Endodermal cell (in vitro differentiated cells): ENCODE measurements around the gene ZC3H18. TPM values are rescaled to one million over a fixed set of nuclear protein-coding genes. Genes with fewer than 3 reads are reported as not detected.

Source experiments
- DNase-seq: peaks from one replicate; pipeline ENCODE4 v3.0.0-alpha.2; 2017
- H3K27ac ChIP-seq: 2 replicates; pipeline ENCODE4 v1.5.1; 2013; ENCODE audit warnings: mild to moderate bottlenecking, low read depth, low read length, moderate library complexity
- H3K27me3 ChIP-seq: 2 replicates; pipeline ENCODE4 v1.6.1; 2013; ENCODE audit warnings: mild to moderate bottlenecking, low read length, moderate library complexity; ENCODE audit not compliant: insufficient read depth, control insufficient read depth, poor library complexity, severe bottlenecking
- H3K36me3 ChIP-seq: 2 replicates; pipeline ENCODE4 v1.7.0; 2013; ENCODE audit warnings: mild to moderate bottlenecking, low read length, moderate library complexity; ENCODE audit not compliant: control insufficient read depth, insufficient read depth
- H3K4me1 ChIP-seq: one replicate; pipeline ENCODE4 v1.7.0; 2013; ENCODE audit warnings: low read length; ENCODE audit not compliant: control insufficient read depth, insufficient read depth
- H3K4me3 ChIP-seq: 2 replicates; pipeline ENCODE4 v1.5.1; 2013; ENCODE audit warnings: mild to moderate bottlenecking, low read length, moderate library complexity
- H3K9ac ChIP-seq: 2 replicates; pipeline ENCODE4 v1.6.1; 2013; ENCODE audit warnings: mild to moderate bottlenecking, low read length, moderate library complexity; ENCODE audit not compliant: poor library complexity, severe bottlenecking; ENCODE audit errors: extremely low read depth
- H3K9me3 ChIP-seq: 2 replicates; pipeline ENCODE4 v1.6.1; 2013; ENCODE audit warnings: mild to moderate bottlenecking, low read length, moderate library complexity; ENCODE audit not compliant: control insufficient read depth
- H3K27ac Mint-ChIP-seq: 2 replicates; pipeline ENCODE4 v1.8.0; 2020; ENCODE audit warnings: mixed read lengths
- H3K27me3 Mint-ChIP-seq: 2 replicates; pipeline ENCODE4 v1.8.0; 2021; ENCODE audit warnings: mild to moderate bottlenecking, mixed read lengths; ENCODE audit not compliant: insufficient read depth
- H3K36me3 Mint-ChIP-seq: 2 replicates; pipeline ENCODE4 v1.8.0; 2020; ENCODE audit warnings: low read depth, mixed read lengths
- H3K4me1 Mint-ChIP-seq: 2 replicates; pipeline ENCODE4 v1.8.0; 2020; ENCODE audit warnings: mixed read lengths
- H3K4me3 Mint-ChIP-seq: 2 replicates; pipeline ENCODE4 v1.8.0; 2020; ENCODE audit warnings: mild to moderate bottlenecking, moderate library complexity, mixed read lengths
- H3K9me3 Mint-ChIP-seq: 2 replicates; pipeline ENCODE4 v1.8.0; 2020; ENCODE audit warnings: mild to moderate bottlenecking, mixed read lengths
- WGBS, 2 experiments: methylation state at CpG; one replicate each; pipeline versions ENCODE4 v1.1.5 to v1.1.7; 2013; ENCODE audit warnings: missing lambda C conversion rate in 2 of 2, mixed read lengths in 1 of 2; ENCODE audit not compliant: insufficient coverage in 1 of 2, insufficient read length in 1 of 2; 5-methylcytosine and 5-hydroxymethylcytosine counted together
- total RNA-seq, 2 donors: library from RNA; stranded (reverse); fragmentation: NEBNext Ultra II Directional in 1 of 2; extraction: Animal tissue kit (Norgen Biotek cat#: 25700) in 1 of 2; gene quantifications; 2 replicates in 1 of 2; 3 replicates in 1 of 2; pipeline ENCODE4 v1.2.1, GENCODE V29; 2021
- TF ChIP-seq, protein P1 (sequence below): fragments of 200-600 bp; sonication (generic); conservative IDR thresholded peaks from 2 replicates; pipeline ENCODE4 v1.5.0; 2021; ENCODE audit warnings: antibody characterized with exemption, mild to moderate bottlenecking

Gene ZC3H18
- total RNA-seq, 2 donors from 2014 or later: 75.4 to 76.6 TPM

DNA sequence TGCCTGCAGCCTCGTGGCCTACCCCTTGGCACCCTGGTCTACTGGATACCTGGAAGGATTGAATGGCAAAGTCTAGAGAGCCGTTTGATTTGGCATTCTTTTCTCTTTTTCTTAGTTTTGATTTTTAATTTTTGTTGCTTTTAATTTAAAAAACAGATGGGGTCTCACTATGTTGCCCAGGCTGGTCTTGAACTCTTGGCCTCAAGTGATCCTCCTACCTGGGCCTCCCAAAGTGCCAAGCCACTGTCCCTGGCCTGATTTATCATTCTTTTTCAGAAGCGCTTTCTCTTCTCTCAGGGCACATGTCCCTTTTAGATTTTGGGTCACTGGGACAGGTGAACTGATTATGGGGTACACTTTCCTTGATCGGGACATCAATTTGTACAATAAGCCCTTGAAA lies 10.8 kb downstream of the ZC3H18 start:
- H3K4me1 Mint-ChIP-seq: peaks cover 13% of the 10 kb centered on the region
- Histone ChIP-seq H3K9me3 (no peaks in the 10 kb centered on the region), H3K4me1 (peaks cover 4% of the 10 kb centered on the region), H3K27ac (no peak overlapping the region), H3K36me3 (peaks cover 68% of the 10 kb centered on the region), H3K27me3 (no peaks in the 10 kb centered on the region), H3K9ac (no peak overlapping the region), H3K4me3 (no peak overlapping the region)
- no peaks in the 10 kb centered on the region for H3K9me3 Mint-ChIP-seq
- 95 to 100% methylated on average over 3 to 4 of the region's 4 CpGs for WGBS, 2 experiments
- TF ChIP-seq, protein P1, sequence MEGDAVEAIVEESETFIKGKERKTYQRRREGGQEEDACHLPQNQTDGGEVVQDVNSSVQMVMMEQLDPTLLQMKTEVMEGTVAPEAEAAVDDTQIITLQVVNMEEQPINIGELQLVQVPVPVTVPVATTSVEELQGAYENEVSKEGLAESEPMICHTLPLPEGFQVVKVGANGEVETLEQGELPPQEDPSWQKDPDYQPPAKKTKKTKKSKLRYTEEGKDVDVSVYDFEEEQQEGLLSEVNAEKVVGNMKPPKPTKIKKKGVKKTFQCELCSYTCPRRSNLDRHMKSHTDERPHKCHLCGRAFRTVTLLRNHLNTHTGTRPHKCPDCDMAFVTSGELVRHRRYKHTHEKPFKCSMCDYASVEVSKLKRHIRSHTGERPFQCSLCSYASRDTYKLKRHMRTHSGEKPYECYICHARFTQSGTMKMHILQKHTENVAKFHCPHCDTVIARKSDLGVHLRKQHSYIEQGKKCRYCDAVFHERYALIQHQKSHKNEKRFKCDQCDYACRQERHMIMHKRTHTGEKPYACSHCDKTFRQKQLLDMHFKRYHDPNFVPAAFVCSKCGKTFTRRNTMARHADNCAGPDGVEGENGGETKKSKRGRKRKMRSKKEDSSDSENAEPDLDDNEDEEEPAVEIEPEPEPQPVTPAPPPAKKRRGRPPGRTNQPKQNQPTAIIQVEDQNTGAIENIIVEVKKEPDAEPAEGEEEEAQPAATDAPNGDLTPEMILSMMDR: no peak
- no peaks in the 10 kb centered on the region for H3K27me3 Mint-ChIP-seq
- peaks cover 72% of the 10 kb centered on the region for H3K36me3 Mint-ChIP-seq
- no peak for DNase-seq
- H3K4me3 Mint-ChIP-seq: no peak overlapping the region
- H3K27ac Mint-ChIP-seq: no peak overlapping the region

DNA sequence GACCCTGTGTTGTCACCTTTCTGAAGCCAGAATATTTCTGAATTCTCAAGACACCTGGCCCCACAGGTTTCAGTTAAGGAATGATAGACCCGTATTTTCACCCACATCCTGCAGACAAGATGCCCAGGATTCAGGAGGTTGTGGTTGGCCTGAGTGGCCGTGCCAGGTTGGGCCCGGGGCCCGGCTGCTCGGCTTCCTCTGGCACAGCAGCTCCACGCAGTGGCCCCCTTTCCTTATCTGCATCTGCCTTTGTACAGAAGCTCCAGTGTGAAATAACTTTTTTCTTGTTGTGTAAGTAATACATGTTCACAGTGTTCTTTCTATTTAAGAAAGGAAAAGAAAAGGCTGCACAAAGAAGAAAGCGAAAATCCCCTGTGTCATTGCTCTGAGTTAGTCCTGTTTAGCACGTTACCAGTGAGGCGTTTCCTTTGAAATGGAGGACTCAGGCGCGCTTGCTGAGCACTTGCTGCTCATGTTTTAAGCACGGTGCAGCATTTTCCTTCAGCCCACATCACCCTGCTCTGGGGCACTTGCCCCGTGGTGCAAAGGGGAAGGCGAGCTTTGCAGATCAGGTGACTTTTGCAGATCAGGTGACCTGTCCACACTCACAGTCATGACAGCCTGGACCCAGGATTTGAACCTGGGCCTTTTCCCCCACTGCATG lies 12.8 kb downstream of the ZC3H18 start:
- TF ChIP-seq, protein P1: no peak
- H3K27ac Mint-ChIP-seq: no peak overlapping the region

DNA sequence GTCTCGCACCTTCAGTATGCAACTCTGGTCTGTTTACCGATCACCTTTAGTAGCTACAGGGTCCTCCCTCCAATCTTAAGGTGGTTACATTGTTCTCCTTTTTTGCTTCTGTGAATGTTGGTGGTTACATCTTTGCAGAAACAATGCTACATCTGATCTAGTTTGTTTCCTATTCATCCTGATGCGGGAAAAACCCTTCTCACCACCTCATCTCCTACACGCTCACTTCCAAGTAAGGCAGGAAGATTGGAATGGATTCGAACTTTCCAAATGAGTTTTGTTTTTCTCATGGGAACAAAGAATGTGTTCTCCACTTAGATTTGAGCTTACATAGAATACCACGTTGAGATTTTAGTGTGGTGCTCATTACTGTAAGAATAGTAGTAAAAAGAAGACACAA lies 14.5 kb downstream of the ZC3H18 start:
- H3K27me3 ChIP-seq: no peaks in the 10 kb centered on the region
- no peaks in the 10 kb centered on the region for H3K9me3 Mint-ChIP-seq
- DNase-seq: no peak
- H3K36me3 ChIP-seq: peaks cover 73% of the 10 kb centered on the region
- H3K4me3 ChIP-seq: peak overlapping the region; percentile 19
- H3K4me1 Mint-ChIP-seq: peaks cover 13% of the 10 kb centered on the region
- H3K27ac ChIP-seq: no peak overlapping the region
- TF ChIP-seq, protein P1: no peak
- H3K9ac ChIP-seq: peak overlapping the region; percentile 18
- no peak overlapping the region for H3K4me3 Mint-ChIP-seq
- peaks cover 4% of the 10 kb centered on the region for H3K4me1 ChIP-seq
- no peaks in the 10 kb centered on the region for H3K27me3 Mint-ChIP-seq
- 89 to 100% methylated on average over 2 to 6 of the region's 6 CpGs for WGBS, 2 experiments
- H3K27ac Mint-ChIP-seq: peak overlapping the region; percentile 65
- peaks cover 71% of the 10 kb centered on the region for H3K36me3 Mint-ChIP-seq
- H3K9me3 ChIP-seq: no peaks in the 10 kb centered on the region

More for the DNA sequence above, 12.8 kb downstream of the ZC3H18 start:
- Histone ChIP-seq H3K9me3 (no peaks in the 10 kb centered on the region), H3K4me3 (no peak overlapping the region), H3K9ac (no peak overlapping the region), H3K27me3 (no peaks in the 10 kb centered on the region), H3K27ac (no peak overlapping the region), H3K36me3 (peaks cover 67% of the 10 kb centered on the region), H3K4me1 (peaks cover 4% of the 10 kb centered on the region)
- peaks cover 70% of the 10 kb centered on the region for H3K36me3 Mint-ChIP-seq
- no peaks in the 10 kb centered on the region for H3K9me3 Mint-ChIP-seq
- DNase-seq: no peak
- no peak overlapping the region for H3K4me3 Mint-ChIP-seq
- 87 to 98% methylated on average over 12 to 14 of the region's 14 CpGs for WGBS, 2 experiments
- H3K27me3 Mint-ChIP-seq: no peaks in the 10 kb centered on the region
- peaks cover 13% of the 10 kb centered on the region for H3K4me1 Mint-ChIP-seq
